HCT116 (cell line): ENCODE measurements around the gene LHB. TPM values are rescaled to one million over a fixed set of nuclear protein-coding genes. Genes with fewer than 3 reads are reported as not detected.
"Not testable (repeated sequence)": the region's sequence is repeated elsewhere in the genome, so short reads cannot be mapped to it uniquely, and the experiment has no call there.

Experiments used
- ATAC-seq: fragments of 200-7000 bp; cut with Tn5 transposase; 2 replicates; pipeline ENCODE4 v1.9.1; 2020; ENCODE audit warnings: mild to moderate bottlenecking, moderate library complexity
- BruUV-seq: library from RNA; stranded (reverse); fragments of 400-500 nt; replicated peaks from 2 replicates; lab custom pipeline; 2021; lab: Mats Ljungman, UMichigan
- CTCF ChIA-PET: fragments of 300-600 bp; sonication (Branson Sonifier 250); formaldehyde crosslinking; loops from one replicate; lab custom pipeline; 2021; ENCODE audit warnings: antibody characterized with exemption; lab: Charles Lee
- POLR2A ChIA-PET: fragments of 300-600, 350-600 bp; sonication (Branson Sonifier 250); formaldehyde crosslinking; loops from one replicate; lab custom pipeline; 2021; ENCODE audit warnings: antibody characterized with exemption; lab: Charles Lee
- RAD21 ChIA-PET, 2 experiments: fragments of 300-600 bp; sonication (Branson Sonifier 250); formaldehyde crosslinking; loops; one replicate each; lab custom pipeline; 2023; ENCODE audit warnings: low total read pairs in 2 of 2; ENCODE audit not compliant: uncharacterized antibody in 2 of 2, unreplicated experiment in 2 of 2, low non-redundant PET in 1 of 2; lab: Charles Lee
- DNase-seq: peaks from one replicate; pipeline ENCODE4 v3.0.0-alpha.2; 2010; ENCODE audit warnings: low read depth, low spot score
- H2AFZ ChIP-seq: fragments of 200-600 bp; shearing (Covaris generic), sonication (generic); 2 replicates; pipeline ENCODE4 v1.6.1; 2017; ENCODE audit warnings: low read depth, mixed run types, mixed read lengths, antibody characterized with exemption, low read length; ENCODE audit not compliant: poor library complexity, severe bottlenecking
- H3K27ac ChIP-seq: 2 replicates; pipeline ENCODE4 v1.5.1; 2012; ENCODE audit warnings: low read depth, low read length
- H3K27me3 ChIP-seq: fragments of 200-600 bp; sonication (generic); 2 replicates; pipeline ENCODE4 v1.6.1; 2016; ENCODE audit warnings: mixed run types, low read length, mixed read lengths; ENCODE audit not compliant: insufficient read depth
- H3K36me3 ChIP-seq, 2 experiments: fragments of 200-500 bp in 1 of 2; fragments of 200-600 bp in 1 of 2; sonication (Bioruptor generic) in 1 of 2; sonication (generic) in 1 of 2; 2 replicates each; pipeline versions ENCODE4 v1.5.1 to v1.6.1; 2014 to 2016; ENCODE audit warnings: low read length in 2 of 2, inconsistent platforms in 1 of 2, mixed read lengths in 1 of 2, mixed run types in 1 of 2; ENCODE audit not compliant: insufficient read depth in 2 of 2, control insufficient read depth in 1 of 2
- H3K4me1 ChIP-seq, 2 experiments: fragments of 200-600 bp in 1 of 2; sonication (generic) in 1 of 2; 2 replicates each; pipeline versions ENCODE4 v1.5.1 to v1.6.1; 2012 to 2017; ENCODE audit warnings: low read length in 2 of 2, inconsistent platforms in 1 of 2, mild to moderate bottlenecking in 1 of 2, mixed read lengths in 1 of 2, mixed run types in 1 of 2, moderate library complexity in 1 of 2; ENCODE audit not compliant: insufficient read depth in 2 of 2, control insufficient read depth in 1 of 2
- H3K4me2 ChIP-seq: fragments of 200-600 bp; sonication (generic); 2 replicates; pipeline ENCODE4 v1.6.1; 2017; ENCODE audit warnings: mixed run types, low read length, mixed read lengths
- H3K4me3 ChIP-seq, 2 experiments: fragments of 200-600 bp in 1 of 2; sonication (generic) in 1 of 2; replicated peaks in 1 of 2; 2 replicates each; pipeline ENCODE4 v1.5.1; 2011 to 2016; ENCODE audit warnings: low read length in 2 of 2, control low read depth in 1 of 2, low read depth in 1 of 2, mild to moderate bottlenecking in 1 of 2, mixed read lengths in 1 of 2, mixed run types in 1 of 2
- H3K79me2 ChIP-seq: fragments of 200-600 bp; sonication (generic); 2 replicates; pipeline ENCODE4 v1.6.1; 2017; ENCODE audit warnings: mild to moderate bottlenecking, mixed run types, low read length, moderate library complexity, mixed read lengths; ENCODE audit not compliant: insufficient read depth
- H3K9ac ChIP-seq: fragments of 200-600 bp; sonication (generic); 2 replicates; pipeline ENCODE4 v1.6.1; 2016; ENCODE audit warnings: low read length, mixed read lengths
- H3K9me2 ChIP-seq: fragments of 200-600 bp; sonication (generic), shearing (Covaris generic); 2 replicates; pipeline ENCODE4 v1.6.1; 2017; ENCODE audit warnings: mixed run types, mild to moderate bottlenecking, moderate library complexity; ENCODE audit not compliant: insufficient read depth
- H3K9me3 ChIP-seq, 2 experiments: fragments of 200-500 bp in 1 of 2; fragments of 200-600 bp in 1 of 2; sonication (Bioruptor generic) in 1 of 2; sonication (generic) in 1 of 2; 2 replicates each; pipeline ENCODE4 v1.6.1; 2014 to 2017; ENCODE audit warnings: low read length in 2 of 2, mixed read lengths in 2 of 2, inconsistent platforms in 1 of 2, low read depth in 1 of 2, mild to moderate bottlenecking in 1 of 2, mixed run types in 1 of 2, moderate library complexity in 1 of 2; ENCODE audit not compliant: control insufficient read depth in 1 of 2, insufficient read depth in 1 of 2
- H4K20me1 ChIP-seq: fragments of 200-600 bp; sonication (generic), shearing (Covaris generic); 2 replicates; pipeline ENCODE4 v1.6.1; 2017; ENCODE audit warnings: mixed run types, mild to moderate bottlenecking, moderate library complexity; ENCODE audit not compliant: insufficient read depth
- CBX3 ChIP-seq: IDR thresholded peaks from 2 replicates; pipeline ENCODE4 v1.6.1; 2012; ENCODE audit warnings: low read depth
- CEBPB ChIP-seq: IDR thresholded peaks from 2 replicates; pipeline ENCODE4 v1.6.1; 2012; ENCODE audit warnings: low read depth
- EGR1 ChIP-seq: IDR thresholded peaks from 2 replicates; pipeline ENCODE4 v1.6.1; 2012; ENCODE audit warnings: low read depth
- ELF1 ChIP-seq: IDR thresholded peaks from 2 replicates; pipeline ENCODE4 v1.6.1; 2012; ENCODE audit warnings: low read depth, borderline replicate concordance
- EZH2 ChIP-seq: fragments of 200-600 bp; sonication (generic); IDR thresholded peaks from 2 replicates; pipeline ENCODE4 v1.6.1; 2017; ENCODE audit warnings: antibody characterized with exemption, mixed run types
- EZH2phosphoT487 ChIP-seq: fragments of 200-600 bp; IDR thresholded peaks from 2 replicates; pipeline ENCODE4 v1.6.1; 2018; ENCODE audit warnings: antibody characterized with exemption, borderline replicate concordance
- FOSL1 ChIP-seq: IDR thresholded peaks from 2 replicates; pipeline ENCODE4 v1.6.1; 2012; ENCODE audit warnings: low read depth
- JUND ChIP-seq: IDR thresholded peaks from 2 replicates; pipeline ENCODE4 v1.6.1; 2012
- POLR2A ChIP-seq: IDR thresholded peaks from 2 replicates; pipeline ENCODE4 v1.7.0; 2011; ENCODE audit warnings: borderline replicate concordance; ENCODE audit not compliant: insufficient read depth, insufficient read length; ENCODE audit errors: extremely low read depth
- RAD21 ChIP-seq: IDR thresholded peaks from 2 replicates; pipeline ENCODE4 v1.6.1; 2012; ENCODE audit warnings: low read depth, mild to moderate bottlenecking
- SIN3A ChIP-seq: IDR thresholded peaks from 2 replicates; pipeline ENCODE4 v1.6.1; 2012; ENCODE audit warnings: low read depth
- SRF ChIP-seq: IDR thresholded peaks from 2 replicates; pipeline ENCODE4 v1.6.1; 2012; ENCODE audit warnings: low read depth
- YY1 ChIP-seq: IDR thresholded peaks from 2 replicates; pipeline ENCODE4 v1.6.1; 2011; ENCODE audit warnings: low read length, low read depth, moderate library complexity, mild to moderate bottlenecking; ENCODE audit not compliant: insufficient replicate concordance; ENCODE audit errors: extremely low read depth
- ZBTB33 ChIP-seq: IDR thresholded peaks from 2 replicates; pipeline ENCODE4 v1.6.1; 2011; ENCODE audit warnings: mild to moderate bottlenecking, low read length, moderate library complexity; ENCODE audit not compliant: insufficient replicate concordance; ENCODE audit errors: extremely low read depth
- ZFX ChIP-seq: fragments of 450-650 bp; IDR thresholded peaks from 2 replicates; pipeline ENCODE4 v1.6.1; 2017
- intact Hi-C: fragments of 100-400 bp; cut with micrococcal nuclease; formaldehyde crosslinking; loops from 2 replicates; pipeline ENCODE4 v1.10.0; 2022
- total RNA-seq: library from RNA; stranded (reverse); gene quantifications from one replicate; pipeline ENCODE4 v1.2.1, GENCODE V29; 2021; ENCODE audit not compliant: unreplicated experiment
- TF ChIP-seq, protein P1 (sequence below): IDR thresholded peaks from 2 replicates; pipeline ENCODE4 v1.6.1; 2012

Gene LHB
- total RNA-seq, 1 experiment from 2014 or later = 3.7 TPM

- BruUV-seq = TSS peak; percentile 97
Measured at GRCh38 chr19:49018388-49019241, 1.7 kb upstream of the LHB start.

DNA sequence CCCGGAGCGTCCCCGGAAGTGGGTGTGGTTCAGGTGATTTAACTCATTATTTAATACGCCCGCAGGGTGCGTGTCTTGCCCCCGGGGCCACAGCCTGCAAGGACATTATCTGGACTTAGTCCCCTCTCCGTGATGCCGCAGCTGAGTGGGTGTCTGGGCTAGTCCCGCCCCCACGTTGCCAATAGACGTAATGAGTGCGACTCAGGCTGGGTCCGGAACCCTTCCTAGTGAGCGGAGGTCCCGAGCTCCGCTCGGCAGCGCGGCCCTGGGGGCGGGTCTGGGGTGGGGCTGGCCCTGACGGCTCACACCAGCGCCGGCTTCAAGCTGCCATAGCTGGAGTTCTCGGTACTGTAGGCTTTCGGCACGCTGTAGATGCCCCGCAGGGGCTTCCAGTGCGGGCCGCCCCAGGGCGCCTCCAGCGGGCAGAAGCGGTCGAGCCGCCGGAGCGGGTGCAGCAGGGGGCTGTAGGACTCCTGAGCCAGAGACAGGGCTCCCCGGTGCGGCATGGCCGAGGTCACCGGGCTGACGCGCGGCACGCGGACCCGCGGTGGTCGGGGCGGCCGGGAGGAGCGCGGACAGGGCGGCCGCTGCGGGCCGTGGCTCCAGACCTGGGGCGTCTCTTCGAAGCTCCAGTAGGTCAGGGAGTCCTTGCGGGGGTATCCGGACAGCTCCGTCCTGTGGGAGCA is 918 bp upstream of the LHB start:
- Histone ChIP-seq H3K79me2 (no peaks in the 10 kb centered on the region), H3K4me2 (peak overlapping the region; percentile 95), H3K9ac (peak overlapping the region; percentile 77), H3K27me3 (no peaks in the 10 kb centered on the region), H2AFZ (no peak overlapping the region), H3K36me3 (peaks cover 6 to 11% of the 10 kb centered on the region in 2 experiments; a peak in 2 of 4 replicates), H3K9me3 (no peaks in the 10 kb centered on the region), H3K4me1 (peaks cover 31 to 55% of the 10 kb centered on the region in 2 experiments), H3K27ac (peak overlapping the region; percentile 95), H3K4me3 (peak overlapping the region; percentile 53 to 60), H3K9me2 (no peaks in the 10 kb centered on the region), H4K20me1 (no peaks in the 10 kb centered on the region)
- ATAC-seq (peak; percentile 73), DNase-seq (peak; percentile 60)
- CTCF ChIA-PET = interaction anchor here (0.8 to 4.3 kb wide), 6 partner anchors 14 to 222 kb away, joined by 3 to 44 read pairs (median 6); partner anchors contain the start of genes GYS1 and RUVBL2
- RAD21 ChIA-PET = no interaction called here
- intact Hi-C loops = no loop called here
- POLR2A ChIA-PET = interaction anchor here (0.6 to 2.3 kb wide), 3 partner anchors 24 to 38 kb away, joined by 3 to 9 read pairs (median 7); partner anchors contain the start of genes GYS1 and RUVBL2
- no TSS peak for BruUV-seq
- TF ChIP-seq FOSL1 = no peak
- TF ChIP-seq, protein P1, sequence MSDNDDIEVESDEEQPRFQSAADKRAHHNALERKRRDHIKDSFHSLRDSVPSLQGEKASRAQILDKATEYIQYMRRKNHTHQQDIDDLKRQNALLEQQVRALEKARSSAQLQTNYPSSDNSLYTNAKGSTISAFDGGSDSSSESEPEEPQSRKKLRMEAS = peak; percentile 55
- peak; percentile 80 for TF ChIP-seq EGR1
- peak; percentile 24 for TF ChIP-seq ZBTB33
- TF ChIP-seq EZH2 = no peak
- TF ChIP-seq ELF1 = no peak; the same call in 1 of the 2 replicates
- no peak for TF ChIP-seq EZH2phosphoT487
- TF ChIP-seq POLR2A = peak; percentile 36
- TF ChIP-seq CBX3 = no peak
- TF ChIP-seq ZFX = no peak
- no peak for TF ChIP-seq CEBPB
- no peak for TF ChIP-seq RAD21
- TF ChIP-seq YY1 = peak; percentile 5
- TF ChIP-seq JUND = 0 out of 2 replicates have a peak, but pooled peaks have one; percentile 37
- no peak for TF ChIP-seq SRF
- TF ChIP-seq SIN3A = peak; percentile 66; the same call in 1 of the 2 replicates

More at GRCh38 chr19:49018388-49019241, 1.7 kb upstream of the LHB start:
- DNase-seq, H4K20me1 ChIP-seq, H3K9me2 ChIP-seq, H2AFZ ChIP-seq, intact Hi-C loops, RAD21 ChIA-PET, H3K9me3 ChIP-seq, H3K27me3 ChIP-seq, H3K79me2 ChIP-seq: not testable (repeated sequence)
- Histone ChIP-seq H3K4me2 (peak overlapping the region; percentile 95), H3K4me3 (peak overlapping the region; percentile 53 to 60), H3K9ac (peak overlapping the region; percentile 77), H3K4me1 (peaks cover 31 to 55% of the 10 kb centered on the region in 2 experiments), H3K27ac (peak overlapping the region; percentile 95), H3K36me3 (peaks cover 6 to 11% of the 10 kb centered on the region in 2 experiments; a peak in 2 of 4 replicates)
- peak; percentile 69 for TF ChIP-seq EGR1
- CTCF ChIA-PET = interaction anchor here (1.1 to 4.3 kb wide), 10 partner anchors 13 to 230 kb away, joined by 3 to 44 read pairs (median 6); partner anchors contain the start of genes CGB2, CGB7, GYS1 and RUVBL2
- ATAC-seq = peak; percentile 16
- POLR2A ChIA-PET = interaction anchor here (0.6 to 2.3 kb wide), 7 partner anchors 15 to 147 kb away, joined by 3 to 11 read pairs (median 4); partner anchors contain the start of genes CGB7, GYS1, PPP1R15A and RUVBL2
